B cell (primary cell): ENCODE results near the gene ADAMTSL5.

Source experiments
- EZH2 ChIP-seq: IDR thresholded peaks from 2 replicates; pipeline ENCODE4 v1.6.1; 2012; ENCODE audit warnings: borderline replicate concordance, low read depth, mild to moderate bottlenecking, moderate library complexity, low read length; ENCODE audit not compliant: insufficient read depth, poor library complexity, severe bottlenecking
- TF ChIP-seq, protein P1 (sequence below): fragments of 200-600 bp; IDR thresholded peaks from one replicate; pipeline ENCODE4 v1.8.0; 2022; ENCODE audit warnings: antibody characterized with exemption, mild to moderate bottlenecking

DNA sequence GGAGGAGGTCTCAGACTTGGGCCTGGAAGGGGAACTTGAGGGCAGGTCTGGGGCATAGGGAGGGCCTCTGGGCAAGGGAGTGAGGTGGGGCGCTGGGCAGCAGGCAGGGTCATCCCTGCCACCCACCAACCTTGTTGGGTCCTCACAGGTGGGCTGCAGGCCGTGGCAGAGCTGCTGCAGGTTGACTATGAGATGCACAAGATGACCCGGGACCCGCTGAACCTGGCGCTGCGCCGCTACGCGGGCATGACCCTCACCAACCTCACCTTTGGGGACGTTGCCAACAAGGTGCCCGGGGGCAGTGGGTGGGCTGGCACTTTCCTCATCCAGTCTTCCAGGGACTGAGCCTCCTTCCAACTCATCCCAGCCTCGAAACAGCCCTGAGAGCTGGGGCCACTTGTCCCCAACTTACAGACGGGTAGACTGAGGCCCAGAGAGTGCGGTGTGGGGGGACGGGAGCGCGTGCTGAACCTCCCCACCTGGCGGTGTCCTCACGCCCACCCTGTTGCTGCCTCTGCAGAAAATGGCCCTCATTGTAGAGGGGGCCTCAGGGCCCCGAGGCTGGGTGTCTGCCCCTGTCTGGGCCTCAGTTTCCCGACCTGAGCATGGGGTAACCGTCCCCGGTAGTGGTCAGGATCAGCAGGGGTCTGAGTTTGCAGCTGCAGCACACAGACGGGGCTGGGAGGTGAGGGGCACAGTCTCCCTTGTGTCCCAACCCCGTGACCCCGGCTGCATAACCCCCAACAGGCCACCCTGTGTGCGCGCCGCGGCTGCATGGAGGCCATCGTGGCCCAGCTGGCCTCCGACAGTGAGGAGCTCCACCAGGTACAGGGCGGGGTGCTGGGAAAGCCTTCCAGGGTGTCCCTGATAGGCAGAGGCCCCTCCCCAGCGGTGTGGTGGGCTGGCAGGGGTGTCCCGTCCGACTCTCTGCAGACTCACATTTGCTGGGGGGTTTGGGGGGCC is 52.5 kb downstream of the ADAMTSL5 start:
- TF ChIP-seq, protein P1, sequence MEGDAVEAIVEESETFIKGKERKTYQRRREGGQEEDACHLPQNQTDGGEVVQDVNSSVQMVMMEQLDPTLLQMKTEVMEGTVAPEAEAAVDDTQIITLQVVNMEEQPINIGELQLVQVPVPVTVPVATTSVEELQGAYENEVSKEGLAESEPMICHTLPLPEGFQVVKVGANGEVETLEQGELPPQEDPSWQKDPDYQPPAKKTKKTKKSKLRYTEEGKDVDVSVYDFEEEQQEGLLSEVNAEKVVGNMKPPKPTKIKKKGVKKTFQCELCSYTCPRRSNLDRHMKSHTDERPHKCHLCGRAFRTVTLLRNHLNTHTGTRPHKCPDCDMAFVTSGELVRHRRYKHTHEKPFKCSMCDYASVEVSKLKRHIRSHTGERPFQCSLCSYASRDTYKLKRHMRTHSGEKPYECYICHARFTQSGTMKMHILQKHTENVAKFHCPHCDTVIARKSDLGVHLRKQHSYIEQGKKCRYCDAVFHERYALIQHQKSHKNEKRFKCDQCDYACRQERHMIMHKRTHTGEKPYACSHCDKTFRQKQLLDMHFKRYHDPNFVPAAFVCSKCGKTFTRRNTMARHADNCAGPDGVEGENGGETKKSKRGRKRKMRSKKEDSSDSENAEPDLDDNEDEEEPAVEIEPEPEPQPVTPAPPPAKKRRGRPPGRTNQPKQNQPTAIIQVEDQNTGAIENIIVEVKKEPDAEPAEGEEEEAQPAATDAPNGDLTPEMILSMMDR: no peak
- no peak for TF ChIP-seq EZH2
